Stimulated activated CD4-positive, alpha-beta T cell treated with anti-CD3 and anti-CD28 coated beads, Interleukin-1b, Interleukin-23, amount 100 ng/mL, for 24 hours (primary cell): ENCODE measurements around the gene HTR3E.

Source experiments
- DNase-seq, 4 experiments: peaks; one replicate each; pipeline ENCODE4 v3.0.0-alpha.2; 2020; ENCODE audit warnings: low read depth in 4 of 4, low spot score in 1 of 4

Gene HTR3E

GRCh38 chr3:184154885-184155643 is 58.2 kb downstream of the HTR3E start, which contains the start of gene DVL3:
Gene DVL3 (plus strand): TSS chr3:184155377. CDS start chr3:184155636, 259 bp downstream.
- no peak for DNase-seq

GRCh38 chr3:184155644-184156521 is 59.0 kb downstream of the HTR3E start:
- peak in 1 of 4 experiments; percentile 21 for DNase-seq

GRCh38 chr3:184156522-184156955 is 59.7 kb downstream of the HTR3E start:
- DNase-seq = no peak
